Endothelial cell of umbilical vein (primary cell): ENCODE measurements around the gene GALNT1.

ENCODE experiments used
- CTCF ChIP-seq, 2 donors: IDR thresholded peaks; 1 replicate in 1 of 2; 2 replicates in 1 of 2; pipeline ENCODE4 v1.5.1; 2011; ENCODE audit warnings: low read length in 2 of 2, mild to moderate bottlenecking in 2 of 2, moderate library complexity in 2 of 2, control low read depth in 1 of 2, inconsistent platforms in 1 of 2, low read depth in 1 of 2; ENCODE audit not compliant: insufficient read depth in 1 of 2; ENCODE audit errors: extremely low read depth in 1 of 2
- EZH2 ChIP-seq: IDR thresholded peaks from 2 replicates; pipeline ENCODE4 v1.6.1; 2012; ENCODE audit warnings: borderline replicate concordance, low read depth, mild to moderate bottlenecking, moderate library complexity, low read length, inconsistent platforms; ENCODE audit not compliant: severe bottlenecking
- FOS ChIP-seq: IDR thresholded peaks from 2 replicates; pipeline ENCODE4 v1.6.1; 2011; ENCODE audit warnings: mild to moderate bottlenecking, low read length, moderate library complexity, borderline replicate concordance; ENCODE audit not compliant: insufficient read depth
- GATA2 ChIP-seq: IDR thresholded peaks from 2 replicates; pipeline ENCODE4 v1.7.0; 2011; ENCODE audit warnings: low read depth, mild to moderate bottlenecking, moderate library complexity, mixed read lengths, low read length; ENCODE audit not compliant: insufficient read length, insufficient read depth
- JUN ChIP-seq: IDR thresholded peaks from 2 replicates; pipeline ENCODE4 v1.6.1; 2011; ENCODE audit warnings: borderline replicate concordance, low read depth; ENCODE audit not compliant: insufficient read length, insufficient read depth
- MYC ChIP-seq: IDR thresholded peaks from one replicate; pipeline ENCODE4 v1.6.1; 2011; ENCODE audit warnings: mild to moderate bottlenecking, low read depth, low read length
- POLR2A ChIP-seq: IDR thresholded peaks from 2 replicates; pipeline ENCODE4 v1.6.1; 2012; ENCODE audit warnings: low read depth, mild to moderate bottlenecking, control low read depth, low read length
- POLR2AphosphoS5 ChIP-seq: IDR thresholded peaks from 2 replicates; pipeline ENCODE4 v1.6.1; 2012; ENCODE audit warnings: low read depth, mild to moderate bottlenecking, control low read depth, low read length, moderate library complexity; ENCODE audit not compliant: insufficient read depth
- TF ChIP-seq, protein P1 (sequence below): IDR thresholded peaks from 2 replicates; pipeline ENCODE4 v1.6.1; 2011; ENCODE audit not compliant: insufficient read depth, insufficient read length

DNA sequence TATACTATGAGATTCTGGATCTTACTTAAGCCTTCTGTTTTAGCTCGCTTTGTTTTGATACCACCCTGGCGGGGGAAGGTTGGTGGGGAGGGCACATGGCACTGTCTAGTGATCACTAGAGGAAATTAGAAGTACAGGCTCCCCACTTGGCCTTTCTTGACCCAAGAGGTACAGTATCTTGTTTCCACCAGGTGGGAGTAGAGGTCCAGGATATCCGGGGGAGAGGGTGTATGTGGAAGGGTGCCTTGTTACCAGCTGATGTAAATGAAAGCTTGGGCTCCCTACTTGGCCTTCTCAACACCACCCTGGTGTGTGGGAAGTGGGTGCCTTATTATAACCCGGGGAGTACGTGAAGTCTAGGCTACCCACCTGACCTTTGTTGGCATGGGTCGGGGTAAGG, 7.5 kb downstream of the GALNT1 start:
- TF ChIP-seq CTCF (IDR thresholded peaks at IDR 0.05; ENCODE audit: extremely low read depth in 1 of 2, insufficient read depth in 1 of 2, low read depth in 1 of 2, low read length in 2 of 2), result no peak
- TF ChIP-seq, protein P1, sequence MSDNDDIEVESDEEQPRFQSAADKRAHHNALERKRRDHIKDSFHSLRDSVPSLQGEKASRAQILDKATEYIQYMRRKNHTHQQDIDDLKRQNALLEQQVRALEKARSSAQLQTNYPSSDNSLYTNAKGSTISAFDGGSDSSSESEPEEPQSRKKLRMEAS, result no peak
- no peak for TF ChIP-seq MYC
- TF ChIP-seq JUN, result no peak
- no peak for TF ChIP-seq POLR2A
- TF ChIP-seq FOS, result no peak
- TF ChIP-seq EZH2, result no peak
- no peak for TF ChIP-seq POLR2AphosphoS5
- no peak for TF ChIP-seq GATA2
